ENCODE results near the gene ARMC12. TPM values are rescaled to one million over a fixed set of nuclear protein-coding genes. Genes with fewer than 3 reads are reported as not detected.

Gene ARMC12
- polyA plus RNA-seq, 3 donors, result 0.94 to 1.8 (median 0.99) TPM

Other genes with a start within 250 kb of the ARMC12 start
- 10 to 100 TPM; 52.8 to 62.5 (median 53.0) TPM for gene TEAD3, start 240.0 kb upstream of the ARMC12 start, polyA plus RNA-seq (ENCODE audit: insufficient read length in 3 of 3)
- 1 to 10 TPM; 1.7 to 4.2 (median 3.4) TPM for gene TULP1, start 224.1 kb upstream of the ARMC12 start, polyA plus RNA-seq (ENCODE audit: insufficient read length in 3 of 3)
- 10 to 100 TPM; 20.6 to 26.9 (median 24.9) TPM for gene FKBP5, start 48.1 kb upstream of the ARMC12 start, polyA plus RNA-seq (ENCODE audit: insufficient read length in 3 of 3)
- gene CLPSL2, start 39.6 kb downstream of the ARMC12 start, polyA plus RNA-seq (ENCODE audit: insufficient read length in 3 of 3), result under 1 TPM in 1 of 3 donors, not detected in 2; 0.23 TPM
- gene CLPSL1, start 44.0 kb downstream of the ARMC12 start, polyA plus RNA-seq (ENCODE audit: insufficient read length in 3 of 3), result under 1 TPM in 2 of 3 donors, not detected in 1; 0.39 to 0.88 TPM
- under 1 TPM in 1 of 3 donors, not detected in 2; 0.27 TPM for gene CLPS, start 60.3 kb downstream of the ARMC12 start, polyA plus RNA-seq (ENCODE audit: insufficient read length in 3 of 3)
- under 1 TPM; 0.07 to 0.40 (median 0.14) TPM for gene LHFPL5, start 68.3 kb downstream of the ARMC12 start, polyA plus RNA-seq (ENCODE audit: insufficient read length in 3 of 3)
- 10 to 100 TPM; 47.5 to 53.8 (median 51.9) TPM for gene SRPK1, start 184.1 kb downstream of the ARMC12 start, polyA plus RNA-seq (ENCODE audit: insufficient read length in 3 of 3)